ENCODE results near the gene IDUA. TPM values are rescaled to one million over a fixed set of nuclear protein-coding genes. Genes with fewer than 3 reads are reported as not detected.
"Not testable (repeated sequence)": the region's sequence is repeated elsewhere in the genome, so short reads cannot be mapped to it uniquely, and the experiment has no call there.

The IDUA gene
- total RNA-seq, 1 experiment from 2014 or later = 4.6 TPM

DNA sequence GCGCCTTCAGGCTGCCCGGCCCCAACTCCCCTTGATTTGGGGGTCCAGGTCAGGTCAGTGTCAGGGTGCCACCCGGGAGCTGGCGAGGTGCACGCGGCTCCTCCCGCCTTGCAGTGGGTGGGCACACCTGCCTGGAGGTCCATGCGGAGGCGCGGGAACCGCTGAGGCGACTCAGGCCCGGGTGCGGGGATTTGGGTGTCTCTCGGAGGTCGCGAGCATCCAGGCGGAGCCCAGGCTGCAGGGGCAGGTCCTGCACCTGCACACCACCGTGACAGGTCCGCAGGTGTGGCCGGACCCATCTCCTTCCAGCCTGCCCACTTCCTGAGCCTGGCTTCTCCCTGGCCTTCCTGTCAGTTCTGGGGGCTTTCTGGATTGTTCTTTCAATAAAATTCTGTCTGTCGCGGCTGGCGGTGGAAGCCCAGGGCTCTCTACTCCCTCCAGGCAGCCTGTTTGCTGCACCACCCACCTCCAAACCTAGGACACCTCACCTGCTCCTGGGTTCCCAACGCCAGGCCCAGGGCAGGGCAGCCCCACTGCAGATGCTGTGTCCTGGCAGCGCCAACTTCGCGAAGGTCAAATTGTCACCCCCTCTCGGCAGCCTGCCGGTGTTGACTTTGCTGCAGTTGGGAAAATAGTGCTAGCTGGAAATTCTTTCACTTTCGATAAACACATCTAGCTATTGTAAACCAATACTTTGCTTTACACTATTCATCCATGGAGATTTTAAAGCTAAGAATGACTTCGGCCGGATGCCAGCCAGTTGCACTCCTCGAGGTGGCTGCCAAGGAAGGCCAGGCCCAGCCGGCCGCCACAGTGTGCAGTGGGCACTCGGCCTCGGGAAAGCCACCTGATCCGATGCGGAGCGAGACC is 60.5 kb downstream of the IDUA start:
- DNase-seq = peak; percentile 79
- Histone ChIP-seq H3K4me3 (ENCODE audit: insufficient read depth, low read depth, low read length) (no peak overlapping the region; the same call in 1 of the 2 replicates), H3K27me3 (ENCODE audit: control insufficient read depth, insufficient read depth, low read length) (peaks cover 2% of the 10 kb centered on the region; the same call in 1 of the 2 replicates), H3K36me3 (replicated peaks; ENCODE audit: control insufficient read depth, insufficient read depth, low read length) (no peaks in the 10 kb centered on the region)

DNA sequence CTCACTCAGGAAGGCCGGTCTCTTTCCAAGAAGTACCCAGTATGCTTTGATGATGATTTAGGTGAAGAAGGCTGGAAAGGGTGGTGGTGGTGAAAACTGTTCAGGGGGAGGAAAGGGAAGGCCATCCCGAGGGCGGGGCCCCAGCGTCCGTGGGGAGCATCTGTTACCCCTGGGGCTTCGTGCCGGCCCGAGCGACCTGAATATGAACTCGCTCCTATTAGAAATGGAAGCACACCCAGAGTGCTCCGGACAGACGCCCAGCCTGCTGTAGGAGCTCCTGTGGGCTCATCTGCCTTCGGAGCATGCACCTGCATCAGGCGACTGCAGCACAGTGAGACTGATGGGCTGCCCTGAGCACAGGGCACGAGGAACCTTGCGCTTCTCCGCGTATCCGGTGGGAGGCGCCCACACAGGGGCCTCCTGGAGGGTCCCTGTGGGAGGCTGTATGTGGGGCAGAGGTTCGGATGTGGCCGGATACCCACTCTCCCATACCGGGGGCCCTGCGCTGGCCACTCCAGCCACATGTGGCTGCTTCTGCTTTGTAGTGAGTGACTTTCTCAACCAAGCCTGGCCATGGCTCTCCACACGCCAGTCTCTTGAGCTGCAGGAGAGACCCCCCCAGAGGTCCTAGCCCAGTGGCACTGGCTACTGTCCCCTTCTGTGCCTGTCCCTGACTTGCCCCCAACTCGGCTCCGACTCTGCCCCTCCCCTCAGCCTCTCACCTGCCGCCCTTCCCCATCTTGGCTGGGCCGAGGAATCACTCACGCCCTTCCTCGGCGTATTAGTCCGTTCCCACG is 61.3 kb downstream of the IDUA start:
- peak; percentile 69 for DNase-seq
- no peaks in the 10 kb centered on the region for H3K36me3 ChIP-seq (replicated peaks; ENCODE audit: control insufficient read depth, insufficient read depth, low read length)
- no peak overlapping the region for H3K4me3 ChIP-seq (ENCODE audit: insufficient read depth, low read depth, low read length)
- peaks cover 2% of the 10 kb centered on the region; the same call in 1 of the 2 replicates for H3K27me3 ChIP-seq (ENCODE audit: control insufficient read depth, insufficient read depth, low read length)

DNA sequence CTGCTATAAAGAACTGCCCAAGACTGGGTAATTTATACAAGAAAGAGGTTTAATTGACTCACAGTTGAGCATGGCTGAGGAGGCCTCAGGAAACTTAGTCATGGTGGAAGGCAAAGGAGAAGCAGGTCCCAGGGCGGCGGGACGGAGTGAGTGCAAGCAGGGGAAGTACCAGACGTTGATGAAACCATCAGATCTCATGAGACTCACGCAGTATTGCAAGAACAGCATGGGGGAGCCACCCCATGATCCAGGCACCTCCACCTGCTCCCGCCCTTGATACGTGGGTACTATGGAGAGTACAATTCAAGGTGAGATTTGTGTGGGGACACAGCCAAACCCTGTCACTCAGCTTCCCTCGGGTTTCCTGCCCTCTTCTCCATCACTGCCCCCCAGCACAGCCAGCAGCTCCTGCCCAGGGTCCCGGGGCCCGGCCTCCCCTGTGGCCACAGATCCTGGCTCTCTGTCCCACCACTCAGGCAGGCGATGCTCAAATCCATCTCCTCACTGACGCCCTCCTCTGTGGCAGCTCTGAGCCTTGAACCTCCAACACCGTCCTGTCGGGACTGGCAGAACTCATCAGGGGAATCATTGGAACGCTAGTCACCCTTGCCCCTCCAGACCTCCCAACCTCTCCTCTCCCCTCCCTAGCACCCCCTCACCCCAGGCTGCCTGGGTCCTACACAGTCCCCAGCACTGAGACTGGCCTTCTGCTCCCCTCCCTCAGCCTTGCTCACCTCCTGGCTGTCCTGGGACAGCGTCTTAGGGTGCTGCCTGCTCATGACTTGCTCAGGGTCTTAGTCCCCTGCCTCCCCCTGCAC is 62.1 kb downstream of the IDUA start:
- no peak overlapping the region for H3K4me3 ChIP-seq (ENCODE audit: insufficient read depth, low read depth, low read length)
- H3K27me3 ChIP-seq (ENCODE audit: control insufficient read depth, insufficient read depth, low read length) = peaks cover 2% of the 10 kb centered on the region; the same call in 1 of the 2 replicates
- H3K36me3 ChIP-seq (replicated peaks; ENCODE audit: control insufficient read depth, insufficient read depth, low read length) = no peaks in the 10 kb centered on the region
- DNase-seq = peak; percentile 52

DNA sequence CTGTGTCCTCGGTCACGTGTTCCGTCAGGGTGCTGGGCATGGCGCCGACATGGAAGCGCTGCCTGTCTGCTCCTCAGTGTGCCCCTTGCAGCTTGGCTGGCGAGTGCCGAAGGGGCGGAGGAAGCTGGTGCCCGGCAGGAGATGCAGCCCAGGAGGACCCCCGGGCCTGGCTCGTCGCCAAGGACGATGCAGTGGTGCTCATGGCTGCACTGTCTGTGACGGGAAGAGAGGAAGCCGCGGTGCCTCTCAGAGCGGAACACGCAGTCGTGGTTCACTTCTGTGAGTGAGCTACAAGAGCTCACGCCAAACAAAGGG is 62.7 kb downstream of the IDUA start:
- no peak overlapping the region for H3K4me3 ChIP-seq (ENCODE audit: insufficient read depth, low read depth, low read length)
- no peaks in the 10 kb centered on the region for H3K36me3 ChIP-seq (replicated peaks; ENCODE audit: control insufficient read depth, insufficient read depth, low read length)
- peaks cover 2% of the 10 kb centered on the region; the same call in 1 of the 2 replicates for H3K27me3 ChIP-seq (ENCODE audit: control insufficient read depth, insufficient read depth, low read length)
- no peak for DNase-seq

DNA sequence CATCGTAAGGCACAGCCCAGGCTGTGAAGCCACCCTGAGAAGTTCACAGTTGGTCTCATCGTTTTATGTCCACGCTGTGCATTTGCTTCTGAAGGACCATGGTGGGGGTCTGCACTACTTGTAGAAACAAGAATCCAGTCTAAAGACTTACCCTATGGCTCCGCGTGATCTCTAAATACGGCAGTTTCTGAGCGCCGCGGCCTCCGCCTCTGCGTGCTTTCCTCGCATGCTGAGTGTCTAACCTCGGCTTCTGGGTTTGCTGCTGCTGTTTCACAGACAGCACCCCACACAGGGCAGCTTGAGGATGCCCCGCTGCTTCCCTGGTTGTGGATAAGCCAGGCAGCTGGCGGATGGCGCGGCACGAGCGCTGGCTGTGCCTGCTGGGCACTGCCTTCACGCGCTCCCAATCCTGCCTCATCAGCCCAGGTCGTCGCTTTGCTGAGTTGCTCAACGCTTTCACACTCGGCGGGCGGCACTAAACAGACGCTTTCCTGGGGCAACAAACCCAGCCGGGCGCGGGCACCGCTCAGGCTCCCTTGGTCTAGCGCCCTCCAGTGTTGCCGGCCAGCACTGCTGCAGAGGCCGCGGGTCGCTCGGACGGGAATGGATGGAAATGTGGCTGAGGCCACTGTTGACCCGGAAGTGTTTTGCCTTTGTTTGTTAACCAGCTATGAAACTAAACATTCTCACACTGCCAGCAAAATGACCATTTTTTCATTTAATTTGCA is 63.8 kb downstream of the IDUA start:
- DNase-seq = peak; percentile 90

DNA sequence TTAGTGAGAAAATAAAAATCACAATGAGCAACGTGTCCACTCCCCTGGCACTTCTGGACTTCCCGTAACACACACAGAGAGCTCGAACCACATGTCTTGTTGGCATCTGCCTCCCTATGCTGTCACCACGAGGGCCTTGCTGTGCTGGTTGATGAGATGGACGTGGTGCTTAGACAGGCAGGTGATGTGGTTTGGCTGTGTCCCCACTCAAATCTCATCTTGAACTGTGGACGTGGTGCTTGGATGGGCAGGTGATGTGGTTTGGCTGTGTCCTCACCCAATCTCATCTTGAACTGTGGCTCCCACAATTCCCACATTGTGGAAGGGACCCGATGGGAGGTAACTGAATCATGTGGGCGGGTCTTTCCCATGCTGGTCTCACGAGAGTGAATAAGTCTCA is 64.6 kb downstream of the IDUA start:
- Histone ChIP-seq H3K27me3 (ENCODE audit: control insufficient read depth, insufficient read depth, low read length) (peaks cover 4% of the 10 kb centered on the region; the same call in 1 of the 2 replicates), H3K4me3 (ENCODE audit: insufficient read depth, low read depth, low read length) (no peak overlapping the region), H3K36me3 (replicated peaks; ENCODE audit: control insufficient read depth, insufficient read depth, low read length) (no peaks in the 10 kb centered on the region)
- no peak for DNase-seq

More for the DNA sequence above, 63.8 kb downstream of the IDUA start:
- peak overlapping the region; percentile 4; the same call in 1 of the 2 replicates for H3K4me3 ChIP-seq (ENCODE audit: insufficient read depth, low read depth, low read length)
- no peaks in the 10 kb centered on the region for H3K36me3 ChIP-seq (replicated peaks; ENCODE audit: control insufficient read depth, insufficient read depth, low read length)
- H3K27me3 ChIP-seq (ENCODE audit: control insufficient read depth, insufficient read depth, low read length) = peaks cover 4% of the 10 kb centered on the region; the same call in 1 of the 2 replicates

DNA sequence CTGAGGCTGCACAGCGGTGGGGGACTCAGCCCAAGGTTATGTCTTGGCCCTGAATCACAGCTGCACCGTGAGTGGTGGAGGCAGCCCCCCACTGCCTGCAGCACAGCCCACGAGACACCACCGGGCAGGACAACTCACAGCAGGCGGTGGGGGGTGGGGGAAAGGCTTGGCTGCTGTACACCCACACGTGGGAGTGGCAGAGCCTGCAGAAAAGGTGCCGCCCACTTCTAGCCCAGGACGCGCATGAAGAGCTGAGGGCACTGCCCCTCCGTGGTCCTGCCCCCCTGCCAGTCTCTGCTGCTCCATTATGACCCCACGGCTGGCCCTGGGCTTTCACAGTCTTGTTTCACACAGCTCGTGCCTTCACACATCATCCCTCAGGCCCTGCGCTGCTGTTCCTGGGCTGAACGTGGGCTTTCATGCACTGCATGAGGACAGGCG is 65.4 kb downstream of the IDUA start:
- no peak overlapping the region for H3K4me3 ChIP-seq (ENCODE audit: insufficient read depth, low read depth, low read length)
- no peaks in the 10 kb centered on the region for H3K36me3 ChIP-seq (replicated peaks; ENCODE audit: control insufficient read depth, insufficient read depth, low read length)
- DNase-seq = peak; percentile 42
- peaks cover 4% of the 10 kb centered on the region; the same call in 1 of the 2 replicates for H3K27me3 ChIP-seq (ENCODE audit: control insufficient read depth, insufficient read depth, low read length)

DNA sequence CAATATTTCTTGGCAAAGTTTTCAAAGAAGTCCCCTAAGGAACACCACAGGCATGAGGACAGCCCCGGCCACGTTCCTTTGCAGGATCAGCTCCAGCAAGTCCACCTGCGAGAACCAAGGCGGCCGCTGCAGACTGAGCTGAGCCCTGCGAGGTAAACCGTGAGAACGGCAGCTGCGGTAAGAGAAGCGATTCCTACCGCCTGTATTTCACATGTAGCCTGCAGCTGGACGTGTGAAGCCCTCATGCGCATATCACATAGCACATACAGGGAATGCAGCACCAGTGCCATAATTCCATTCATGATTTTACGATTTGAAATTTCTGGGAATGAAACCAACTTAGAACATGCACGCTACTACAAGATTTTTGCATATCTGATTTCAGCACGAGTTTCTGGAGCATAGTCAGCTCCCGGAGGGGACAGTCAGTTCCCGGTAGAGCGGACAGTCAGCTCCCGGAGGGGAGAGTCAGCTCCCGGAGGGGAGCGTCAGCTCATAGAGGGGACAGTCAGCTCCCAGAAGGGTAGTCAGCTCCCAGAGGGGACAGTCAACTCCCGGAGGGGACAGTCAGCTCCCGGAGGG is 66.3 kb downstream of the IDUA start:
- DNase-seq = peak; percentile 37
- Histone ChIP-seq H3K36me3 (replicated peaks; ENCODE audit: control insufficient read depth, insufficient read depth, low read length) (no peaks in the 10 kb centered on the region), H3K27me3 (ENCODE audit: control insufficient read depth, insufficient read depth, low read length) (peaks cover 4% of the 10 kb centered on the region; the same call in 1 of the 2 replicates), H3K4me3 (ENCODE audit: insufficient read depth, low read depth, low read length) (no peak overlapping the region)

DNA sequence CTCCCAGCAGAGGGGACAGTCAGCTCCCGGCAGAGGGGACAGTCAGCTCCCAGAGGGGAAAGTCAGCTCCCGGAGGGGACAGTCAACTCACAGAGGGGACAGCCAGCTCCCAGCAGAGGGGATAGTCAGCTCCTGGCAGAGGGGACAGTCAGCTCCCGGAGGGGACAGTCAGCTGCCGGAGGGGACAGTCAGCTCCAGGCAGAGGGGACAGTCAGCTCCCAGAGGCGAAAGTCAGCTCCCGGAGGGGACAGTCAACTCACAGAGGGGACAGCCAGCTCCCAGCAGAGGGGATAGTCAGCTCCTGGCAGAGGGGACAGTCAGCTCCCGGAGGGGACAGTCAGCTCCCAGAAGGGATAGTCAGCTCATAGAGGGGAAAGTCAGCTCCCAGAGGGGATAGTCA is 67.0 kb downstream of the IDUA start:
- not testable (repeated sequence) for H3K4me3 ChIP-seq (ENCODE audit: insufficient read depth, low read depth, low read length); DNase-seq; H3K27me3 ChIP-seq (ENCODE audit: control insufficient read depth, insufficient read depth, low read length); H3K36me3 ChIP-seq (replicated peaks; ENCODE audit: control insufficient read depth, insufficient read depth, low read length)

Other genes starting within 250 kb of the IDUA start
- 0.15 and 0.62 TPM in 2 replicates for gene CPLX1, start 160.9 kb upstream of the IDUA start, total RNA-seq (2014; rRNA removed; shearing (Covaris generic))
- 77.4 and 85.1 TPM in 2 replicates for gene GAK, start 54.7 kb upstream of the IDUA start, total RNA-seq (2014; rRNA removed; shearing (Covaris generic))
- 6.5 and 8.4 TPM in 2 replicates for gene TMEM175, start 54.6 kb upstream of the IDUA start, total RNA-seq (2014; rRNA removed; shearing (Covaris generic))
- gene DGKQ, start 13.5 kb upstream of the IDUA start, total RNA-seq (2014; rRNA removed; shearing (Covaris generic)) = 19.4 and 26.7 TPM in 2 replicates
- 0.03 and 0.30 TPM in 2 replicates for gene SLC26A1, start 6.4 kb downstream of the IDUA start, total RNA-seq (2014; rRNA removed; shearing (Covaris generic))
- gene FGFRL1, start 24.6 kb downstream of the IDUA start, total RNA-seq (2014; rRNA removed; shearing (Covaris generic)) = 23.3 and 39.1 TPM in 2 replicates
- 28.0 and 59.8 TPM in 2 replicates for gene RNF212, start 126.5 kb downstream of the IDUA start, total RNA-seq (2014; rRNA removed; shearing (Covaris generic))
- gene SPON2, start 185.5 kb downstream of the IDUA start, total RNA-seq (2014; rRNA removed; shearing (Covaris generic)) = 0.62 and 2.5 TPM in 2 replicates